Hepatocyte (in vitro differentiated cells): ENCODE measurements around the gene CAB39. TPM values are rescaled to one million over a fixed set of nuclear protein-coding genes. Genes with fewer than 3 reads are reported as not detected.

Experiments
- DNase-seq: peaks from one replicate; pipeline ENCODE4 v3.0.0-alpha.2; 2016; ENCODE audit warnings: low spot score
- H2AFZ ChIP-seq: fragments of 200-600 bp; sonication (generic); 2 replicates; pipeline ENCODE4 v1.6.0; 2016; ENCODE audit warnings: antibody characterized with exemption, mild to moderate bottlenecking
- H3K27ac ChIP-seq: fragments of 200-600 bp; sonication (generic); 2 replicates; pipeline ENCODE4 v1.5.1; 2016; ENCODE audit warnings: mild to moderate bottlenecking
- H3K27me3 ChIP-seq: fragments of 200-600 bp; sonication (generic); 2 replicates; pipeline ENCODE4 v1.6.1; 2016
- H3K36me3 ChIP-seq: fragments of 200-600 bp; sonication (generic); replicated peaks from 2 replicates; pipeline ENCODE4 v1.5.1; 2016; ENCODE audit warnings: low read depth; ENCODE audit not compliant: insufficient read depth
- H3K4me1 ChIP-seq: fragments of 200-600 bp; sonication (generic); 2 replicates; pipeline ENCODE4 v1.5.1; 2016; ENCODE audit warnings: mild to moderate bottlenecking, moderate library complexity; ENCODE audit not compliant: insufficient read depth
- H3K4me2 ChIP-seq: fragments of 200-600 bp; sonication (generic); 2 replicates; pipeline ENCODE4 v1.6.0; 2016
- H3K4me3 ChIP-seq: fragments of 200-600 bp; sonication (generic); 2 replicates; pipeline ENCODE4 v1.5.1; 2016; ENCODE audit warnings: mild to moderate bottlenecking
- H3K79me2 ChIP-seq: fragments of 200-600 bp; sonication (generic); 2 replicates; pipeline ENCODE4 v1.6.0; 2017; ENCODE audit warnings: mild to moderate bottlenecking
- H3K9me2 ChIP-seq: fragments of 200-600 bp; sonication (generic); replicated peaks from 2 replicates; pipeline ENCODE4 v1.6.0; 2017; ENCODE audit warnings: mild to moderate bottlenecking; ENCODE audit not compliant: insufficient read depth
- H3K9me3 ChIP-seq: fragments of 200-600 bp; sonication (generic); 2 replicates; pipeline ENCODE4 v1.5.1; 2016; ENCODE audit warnings: low read depth, mild to moderate bottlenecking
- H4K20me1 ChIP-seq: fragments of 200-600 bp; sonication (generic); 2 replicates; pipeline ENCODE4 v1.6.0; 2016; ENCODE audit warnings: mild to moderate bottlenecking; ENCODE audit not compliant: insufficient read depth, poor library complexity, severe bottlenecking
- CTCF ChIP-seq: fragments of 200-600 bp; sonication (generic); IDR thresholded peaks from 2 replicates; pipeline ENCODE4 v1.5.1; 2016; ENCODE audit warnings: antibody characterized with exemption, mild to moderate bottlenecking; ENCODE audit not compliant: poor library complexity
- EZH2 ChIP-seq: fragments of 200-600 bp; sonication (generic); IDR thresholded peaks from 2 replicates; pipeline ENCODE4 v1.6.1; 2016; ENCODE audit warnings: antibody characterized with exemption, mild to moderate bottlenecking, borderline replicate concordance
- EZH2phosphoT487 ChIP-seq: fragments of 200-600 bp; sonication (generic); IDR thresholded peaks from one replicate; pipeline ENCODE4 v1.6.1; 2018; ENCODE audit warnings: antibody characterized with exemption, mild to moderate bottlenecking, low read depth, moderate library complexity; ENCODE audit not compliant: unreplicated experiment, severe bottlenecking
- WGBS: methylation state at CpG from one replicate; pipeline ENCODE4 v1.1.6; 2016; ENCODE audit warnings: low lambda C conversion rate; ENCODE audit errors: missing lambda C conversion rate; 5-methylcytosine and 5-hydroxymethylcytosine counted together
- polyA plus RNA-seq: library from polyadenylated mRNA; unstranded; fragments of >200 nt; fragmentation: Nextera tagmentation; extraction: Ambion mirVana; gene quantifications from 2 replicates; pipeline ENCODE4 v1.2.1, GENCODE V29; 2016
- total RNA-seq: library from RNA; depleted of rRNA; stranded (reverse); fragments of >200 nt; gene quantifications from 2 replicates; pipeline ENCODE4 v1.2.3, GENCODE V29; 2014

The CAB39 gene
- total and polyA plus RNA-seq, 2 experiments from 2014 or later, result 38.5 to 84.4 TPM

GRCh38 chr2:230865766-230866755, 153.4 kb downstream of the CAB39 start:
- Histone ChIP-seq H3K79me2 (peaks cover 56% of the 10 kb centered on the region), H3K9me2 (no peaks in the 10 kb centered on the region), H3K4me3 (peak overlapping the region; percentile 99), H3K27me3 (no peaks in the 10 kb centered on the region), H2AFZ (peak overlapping the region; percentile 77), H3K4me2 (peak overlapping the region; percentile 91), H3K36me3 (no peaks in the 10 kb centered on the region), H4K20me1 (peaks cover 7% of the 10 kb centered on the region), H3K4me1 (peaks cover 50% of the 10 kb centered on the region), H3K27ac (peak overlapping the region; percentile 97), H3K9me3 (no peaks in the 10 kb centered on the region)
- WGBS, result 12% methylated on average over 19 of the region's 35 CpGs
- DNase-seq, result peak; percentile 85
- no peak for TF ChIP-seq EZH2
- TF ChIP-seq CTCF, result peak; percentile 30

- no peaks in the 10 kb centered on the region for H3K36me3 ChIP-seq
- no peaks in the 10 kb centered on the region for H3K9me2 ChIP-seq
- no peak overlapping the region for H2AFZ ChIP-seq
- no peak for DNase-seq
- H3K4me1 ChIP-seq, result peaks cover 58% of the 10 kb centered on the region
- H3K79me2 ChIP-seq, result peaks cover 65% of the 10 kb centered on the region
- TF ChIP-seq EZH2phosphoT487 (no peak), CTCF (peak; percentile 5)
- no peaks in the 10 kb centered on the region for H3K9me3 ChIP-seq
- H3K4me2 ChIP-seq, result peak overlapping the region; percentile 91
- peaks cover 16% of the 10 kb centered on the region for H4K20me1 ChIP-seq
- peak overlapping the region; percentile 99 for H3K4me3 ChIP-seq
- WGBS, result 54% methylated on average over 13 of the region's 13 CpGs
- no peaks in the 10 kb centered on the region for H3K27me3 ChIP-seq
- H3K27ac ChIP-seq, result peak overlapping the region; percentile 97
Measured at GRCh38 chr2:230866756-230867523, 154.3 kb downstream of the CAB39 start.

- peak; percentile 40 for DNase-seq
- no peak overlapping the region for H2AFZ ChIP-seq
- no peaks in the 10 kb centered on the region for H3K9me3 ChIP-seq
- no peaks in the 10 kb centered on the region for H3K36me3 ChIP-seq
- peaks cover 66% of the 10 kb centered on the region for H3K4me1 ChIP-seq
- peaks cover 79% of the 10 kb centered on the region for H3K79me2 ChIP-seq
- H3K4me2 ChIP-seq, result peak overlapping the region; percentile 91
- H3K27me3 ChIP-seq, result no peaks in the 10 kb centered on the region
- no peak overlapping the region for H3K4me3 ChIP-seq
- TF ChIP-seq EZH2phosphoT487 (no peak), CTCF (no peak), EZH2 (no peak)
- no peaks in the 10 kb centered on the region for H3K9me2 ChIP-seq
- peak overlapping the region; percentile 97 for H3K27ac ChIP-seq
- peaks cover 28% of the 10 kb centered on the region for H4K20me1 ChIP-seq
- WGBS, result 33% methylated on average over 13 of the region's 15 CpGs
Measured at GRCh38 chr2:230868161-230868946, 155.7 kb downstream of the CAB39 start.
